CD4-positive, alpha-beta T cell treated with Interleukin-10 for 1 hour (primary cell): Measurements from ENCODE around the gene SYK.
A peak's percentile ranks its signal among the peaks of the same experiment; 100 is the strongest.
"Not testable (repeated sequence)": the region's sequence is repeated elsewhere in the genome, so short reads cannot be mapped to it uniquely, and the experiment has no call there.

ENCODE experiments used
- DNase-seq: peaks from one replicate; pipeline ENCODE4 v3.0.0-alpha.2; 2020

SYK gene

DNA sequence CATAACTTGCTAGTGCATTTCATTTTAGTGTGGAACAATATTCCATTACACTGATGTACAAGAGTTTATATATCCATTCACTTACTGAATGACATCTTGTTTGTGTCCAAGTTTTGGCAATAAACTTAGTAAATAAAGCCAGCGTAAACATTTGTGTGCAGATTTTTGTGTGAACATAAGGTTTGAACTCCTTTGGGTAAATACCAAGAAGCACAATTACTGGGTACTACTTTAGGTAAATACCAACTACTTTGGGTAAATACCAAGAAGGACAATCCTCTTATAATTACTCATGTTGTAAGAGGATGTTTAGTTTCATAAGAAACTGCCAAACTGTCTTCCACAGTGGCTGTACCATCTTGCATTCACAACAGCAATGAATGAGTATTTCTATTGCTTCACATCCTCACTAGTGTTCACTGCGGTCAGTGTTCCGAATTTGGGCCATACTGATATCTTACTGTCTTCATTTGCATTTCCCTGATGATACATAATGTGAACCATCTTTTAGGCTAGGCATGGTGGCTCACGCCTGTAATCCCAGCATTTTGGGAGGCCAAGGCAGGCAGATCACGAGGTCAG is 2.3 kb upstream of the SYK start:
- DNase-seq, result no peak

GRCh38 chr9:90801973-90802322 is 329 bp downstream of the SYK start:
- no peak for DNase-seq

DNA sequence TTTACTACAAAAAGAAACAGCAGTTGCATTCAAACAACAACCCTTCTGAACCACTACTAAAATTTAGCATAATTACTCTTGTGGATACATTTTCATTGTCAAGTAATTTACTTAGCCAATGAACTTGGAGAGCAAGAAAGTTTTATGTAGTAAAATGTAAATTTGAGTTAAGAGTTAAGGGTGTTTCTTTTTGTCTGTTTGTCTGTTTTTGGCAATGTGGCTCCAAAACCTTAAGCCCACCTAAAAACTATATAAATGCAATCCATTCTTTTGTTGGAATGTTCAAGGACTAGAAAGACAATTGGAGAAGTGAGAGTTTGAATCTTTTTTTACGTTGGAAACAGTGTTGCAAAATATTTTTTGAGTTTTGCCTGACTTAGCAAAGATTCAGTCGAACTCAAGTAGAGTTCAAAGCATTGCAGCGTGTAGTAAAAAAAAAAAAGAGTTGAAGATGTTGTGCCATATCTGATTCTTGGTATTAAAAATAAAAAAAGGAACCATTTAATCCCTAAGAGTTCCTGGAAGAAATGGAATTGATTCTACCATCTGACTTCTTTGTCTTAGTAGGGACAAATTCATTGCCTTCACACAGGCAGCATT is 867 bp downstream of the SYK start:
- no peak for DNase-seq

DNA sequence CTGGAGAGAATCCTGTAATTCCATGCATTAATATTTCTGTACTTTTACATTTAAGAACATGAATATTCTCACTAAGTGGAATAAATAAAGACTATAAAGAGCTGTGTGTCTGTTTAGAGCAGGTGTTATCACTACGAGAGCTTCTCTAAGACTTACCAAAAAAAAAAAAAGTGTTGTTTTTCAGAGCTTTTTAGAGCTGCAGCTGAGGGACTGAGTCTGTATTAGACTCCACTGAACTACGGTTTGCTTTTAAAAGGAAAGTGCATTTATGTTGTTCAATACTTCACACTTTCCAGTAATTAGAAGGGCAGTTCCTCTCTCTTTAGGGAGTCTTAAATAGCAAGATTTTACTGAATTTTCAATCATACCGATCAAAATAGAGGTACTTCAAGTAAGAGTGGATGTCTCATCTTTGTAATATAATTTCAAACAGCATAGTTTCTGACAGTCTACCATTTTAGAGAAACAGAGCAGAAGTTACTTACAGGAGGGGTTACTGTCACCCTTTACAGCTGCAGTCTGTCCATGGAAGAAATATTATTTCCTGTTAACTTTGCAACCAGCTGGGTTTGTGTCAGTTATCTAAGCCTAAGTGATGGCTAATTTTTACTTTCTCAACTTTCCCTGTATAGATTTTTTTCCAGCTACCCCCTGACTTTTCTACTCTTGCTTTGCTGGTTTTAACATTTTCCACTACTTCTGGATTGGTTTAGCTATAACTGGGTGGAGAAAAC is 2.4 kb downstream of the SYK start:
- DNase-seq, result no peak

DNA sequence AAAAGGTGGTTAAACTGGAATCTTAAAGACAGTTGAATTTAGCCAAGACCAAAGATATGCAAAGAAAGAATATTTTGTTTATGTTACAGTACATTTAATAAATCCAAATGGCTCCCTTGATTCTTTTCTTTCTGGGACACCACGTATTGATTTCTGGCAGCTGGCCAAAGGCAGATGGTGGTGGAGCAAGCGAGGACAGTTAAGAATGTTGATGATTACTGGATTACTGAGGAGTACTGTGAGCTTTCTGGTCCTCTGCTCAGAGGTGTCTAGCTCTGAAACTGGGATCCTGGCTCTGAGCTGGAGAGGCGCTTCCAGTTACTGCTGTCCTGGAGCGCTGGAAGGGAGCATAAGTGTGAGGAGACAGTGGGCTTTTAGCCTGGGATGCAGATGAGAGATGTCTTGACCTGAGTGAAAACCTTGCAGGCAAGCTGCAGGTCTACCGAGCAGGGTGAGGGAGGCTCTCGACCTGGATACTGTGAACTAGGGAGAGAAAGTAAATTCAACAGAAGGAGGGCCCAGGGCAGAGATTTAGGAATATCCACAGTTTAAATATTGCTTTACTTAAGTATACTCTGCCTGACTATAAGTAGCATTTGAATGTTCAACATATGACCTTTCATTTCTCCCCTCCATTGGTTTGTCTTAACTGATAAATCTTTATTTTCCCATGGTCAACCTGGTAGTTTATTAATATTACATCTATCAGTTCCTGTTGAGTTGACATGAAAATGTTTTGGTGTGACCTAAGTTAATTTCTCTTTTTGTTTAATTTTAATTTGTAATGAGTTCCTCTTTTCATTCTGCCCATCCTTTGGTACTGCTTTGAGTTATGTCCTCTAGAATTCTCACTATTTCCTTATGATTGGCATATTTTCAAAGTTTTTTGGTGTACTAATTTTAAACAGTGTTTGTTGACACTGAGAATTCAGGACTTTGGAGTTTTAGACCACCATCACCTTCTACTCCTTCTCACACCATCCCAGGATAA is 3.7 kb downstream of the SYK start:
- no peak for DNase-seq

DNA sequence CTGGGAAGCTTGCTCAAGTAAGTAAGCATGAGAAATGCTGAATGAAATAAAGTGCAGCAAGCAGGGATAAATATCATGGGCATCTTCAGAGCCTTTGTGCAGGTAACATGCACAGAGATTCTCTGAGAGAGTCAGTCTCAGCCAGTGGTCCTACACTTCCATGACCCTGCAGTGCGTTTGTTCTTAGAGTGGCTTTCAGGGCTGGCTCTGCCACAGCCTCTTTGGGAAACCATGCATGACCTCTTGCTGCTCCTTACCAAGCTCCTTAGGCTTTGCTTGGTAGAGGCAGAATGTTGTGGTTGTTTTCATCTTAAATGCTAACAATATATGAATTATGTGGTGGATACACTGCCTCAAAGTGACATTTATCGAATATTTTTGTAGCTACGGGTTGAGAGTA is 5.4 kb downstream of the SYK start:
- DNase-seq, result no peak

DNA sequence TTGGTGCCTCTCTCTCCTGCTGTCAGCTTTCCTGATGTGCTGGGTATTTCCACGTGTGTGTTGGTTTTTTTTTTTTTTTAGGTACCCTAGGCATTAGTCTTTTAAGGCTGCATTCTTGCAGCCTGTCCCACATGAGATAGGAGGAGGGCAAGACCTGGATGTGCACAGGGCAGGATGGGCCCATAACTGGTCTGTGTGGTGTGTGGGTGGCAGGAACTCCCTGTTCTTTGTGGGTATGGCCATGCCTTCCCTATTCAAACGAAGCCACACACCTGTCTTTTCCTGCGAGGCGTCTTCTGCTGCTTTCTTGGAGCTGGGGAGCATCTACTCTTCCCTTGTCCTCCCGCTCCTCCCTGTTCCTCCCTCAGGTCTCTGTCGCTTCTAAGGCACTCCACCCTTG is 6.8 kb downstream of the SYK start:
- DNase-seq, result no peak

DNA sequence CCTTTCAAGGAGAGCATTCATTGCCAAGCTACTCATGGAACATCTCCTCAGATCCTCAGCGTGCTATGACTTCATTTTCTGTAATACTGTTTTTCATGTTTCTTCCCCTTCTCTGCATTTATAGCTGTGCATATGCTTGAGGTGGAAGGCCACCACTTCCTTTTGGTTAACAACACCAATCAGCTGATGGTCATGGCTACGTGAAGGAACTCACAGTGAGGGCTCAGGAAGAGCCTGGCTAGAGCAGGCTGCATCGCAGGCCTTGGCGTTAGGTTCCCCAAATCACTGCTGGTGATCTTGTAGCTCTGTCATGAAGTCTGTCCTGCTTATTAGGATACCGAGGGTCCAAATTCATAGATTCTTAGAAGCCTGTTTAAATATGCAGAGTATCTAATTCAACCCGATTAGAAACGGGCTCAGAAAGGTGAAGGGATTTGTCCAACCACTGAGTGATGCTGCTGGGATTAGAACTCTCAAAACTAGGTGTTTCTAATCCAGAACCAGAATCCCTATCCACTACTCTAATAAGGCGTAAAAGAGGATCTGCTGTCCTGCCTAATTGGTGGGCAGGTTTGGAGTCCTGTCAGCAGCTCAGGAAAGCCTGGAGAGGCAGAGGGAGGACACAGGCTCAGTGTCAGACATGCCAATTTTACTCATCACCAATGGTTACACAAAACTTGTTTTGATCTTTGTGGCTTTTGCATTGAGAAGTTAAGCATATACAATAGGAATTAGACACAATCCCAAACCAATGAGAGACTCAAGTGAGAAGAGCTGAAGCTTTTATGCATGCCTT is 7.5 kb downstream of the SYK start:
- DNase-seq, result peak; percentile 10

- DNase-seq, result no peak
Measured at GRCh38 chr9:90810691-90811090, 9.1 kb downstream of the SYK start.

DNA sequence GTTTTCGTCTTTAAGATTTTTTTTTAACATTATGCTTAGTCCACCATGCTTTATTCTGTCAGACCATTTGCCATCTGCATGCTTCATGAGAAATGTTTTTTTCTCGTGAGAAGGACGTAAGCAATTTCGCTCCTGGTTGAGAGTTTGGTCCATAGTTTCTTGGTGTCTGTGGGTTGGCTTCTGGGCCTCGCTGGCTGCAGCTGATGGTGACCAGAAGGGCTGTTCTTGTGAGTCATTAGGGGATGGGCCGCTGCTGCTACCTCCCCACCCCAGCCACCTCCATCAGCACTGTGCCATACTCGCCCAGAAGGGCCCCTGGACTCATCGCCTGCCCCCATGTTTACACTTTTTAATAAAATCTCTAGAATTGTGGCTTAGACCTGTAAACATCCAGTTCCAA is 11.4 kb downstream of the SYK start:
- DNase-seq, result no peak

DNA sequence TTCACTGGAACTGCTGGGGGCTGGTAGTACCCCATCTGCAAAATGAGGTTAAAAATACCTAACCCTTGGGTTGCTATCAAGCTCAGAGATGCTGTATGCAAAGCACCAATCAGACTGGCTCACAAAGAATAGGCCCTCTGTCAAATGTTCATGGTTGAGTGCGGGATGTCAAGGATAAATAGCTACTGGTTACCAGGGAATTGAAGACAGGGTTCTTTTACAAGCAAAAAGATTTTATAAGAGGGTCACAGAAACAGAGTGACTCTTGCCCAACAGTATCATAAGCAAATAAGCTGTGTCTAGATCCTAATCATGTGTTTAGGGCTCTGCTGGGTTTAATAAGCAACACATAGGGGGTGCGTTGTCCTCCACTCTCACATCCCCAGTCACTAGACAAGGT is 11.9 kb downstream of the SYK start:
- no peak for DNase-seq

DNA sequence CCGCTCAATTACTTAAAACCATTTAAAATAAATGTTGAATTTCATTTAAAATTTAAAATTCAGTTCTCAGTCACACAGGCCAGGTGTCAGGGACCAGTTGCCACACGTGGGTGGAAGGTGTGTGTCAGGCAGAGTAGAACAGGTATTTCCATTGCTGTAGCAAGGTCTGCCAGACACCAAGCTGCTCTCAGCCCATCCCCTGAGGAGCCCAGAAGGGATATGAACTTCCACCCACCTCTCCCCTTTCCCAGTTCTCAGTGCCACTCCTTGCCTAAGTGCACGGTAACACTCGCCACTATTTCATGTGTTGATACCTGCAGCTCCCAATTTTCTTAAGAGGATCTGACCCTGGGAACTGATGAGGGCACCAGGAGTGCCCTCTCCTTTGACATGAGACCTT is 12.7 kb downstream of the SYK start:
- no peak for DNase-seq

GRCh38 chr9:90815183-90815943 is 13.7 kb downstream of the SYK start:
- DNase-seq, result no peak

DNA sequence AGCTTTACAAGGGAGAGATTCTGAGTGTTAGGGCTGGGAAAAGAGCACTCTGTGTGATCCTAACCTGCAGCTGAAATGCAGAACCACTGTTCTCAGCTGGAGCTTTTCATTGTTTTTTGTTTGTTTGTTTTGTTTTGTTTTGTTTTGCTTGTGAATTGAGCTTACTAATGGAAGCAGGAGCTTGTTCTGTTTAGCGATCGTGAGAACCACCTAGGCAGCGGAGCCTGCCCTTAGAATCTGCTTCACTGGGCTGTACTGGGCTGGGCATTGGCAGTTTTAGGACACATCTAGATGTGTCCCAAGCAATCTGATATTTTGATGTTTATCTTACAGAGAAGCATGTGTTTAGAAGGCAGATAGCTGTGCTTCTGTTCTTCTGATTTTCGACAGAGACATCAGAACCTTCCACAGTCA is 14.3 kb downstream of the SYK start:
- no peak for DNase-seq

DNA sequence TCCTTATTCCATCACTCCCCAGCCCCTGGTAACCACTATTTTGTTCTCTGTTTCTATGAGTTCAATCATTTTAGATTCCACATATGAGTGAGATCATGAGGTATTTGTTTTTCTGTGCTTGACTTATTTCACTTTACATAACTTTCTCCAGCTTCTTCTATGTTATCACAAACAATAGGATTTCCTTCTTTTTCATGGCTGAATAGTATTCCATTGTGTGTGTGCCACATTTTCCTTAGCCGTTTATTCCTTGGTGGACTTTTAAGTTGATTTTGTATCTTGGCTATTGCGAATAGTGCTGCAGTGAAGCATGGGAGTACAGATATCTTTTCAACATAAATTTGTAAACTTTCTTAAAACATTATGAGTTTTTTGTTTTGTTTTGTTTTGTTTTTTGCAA is 15.1 kb downstream of the SYK start:
- DNase-seq, result no peak

- DNase-seq, result no peak
Measured at GRCh38 chr9:90818279-90818678, 16.7 kb downstream of the SYK start.

DNA sequence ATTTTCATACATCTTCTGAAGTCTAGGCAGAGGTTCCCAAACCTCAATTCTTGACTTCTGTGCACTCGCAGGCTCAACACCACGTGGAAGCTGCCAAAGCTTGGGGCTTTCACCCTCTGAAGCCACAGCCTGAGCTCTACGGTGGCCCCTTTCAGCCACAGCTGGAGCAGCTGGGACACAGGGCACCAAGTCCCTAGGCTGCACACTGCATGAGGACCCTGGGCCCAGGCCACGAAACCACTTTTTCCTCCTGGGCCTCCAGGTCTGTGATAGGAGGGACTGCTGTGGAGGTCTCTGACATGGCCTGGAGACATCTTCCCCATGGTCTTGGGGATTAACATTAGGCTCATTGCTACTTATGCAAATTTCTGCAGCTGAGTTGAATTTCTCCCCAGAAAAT is 18.8 kb downstream of the SYK start:
- DNase-seq, result not testable (repeated sequence)

- DNase-seq, result not testable (repeated sequence)
Measured at GRCh38 chr9:90821236-90821635, 19.6 kb downstream of the SYK start.

- DNase-seq, result no peak
Measured at GRCh38 chr9:90821697-90822096, 20.1 kb downstream of the SYK start.

DNA sequence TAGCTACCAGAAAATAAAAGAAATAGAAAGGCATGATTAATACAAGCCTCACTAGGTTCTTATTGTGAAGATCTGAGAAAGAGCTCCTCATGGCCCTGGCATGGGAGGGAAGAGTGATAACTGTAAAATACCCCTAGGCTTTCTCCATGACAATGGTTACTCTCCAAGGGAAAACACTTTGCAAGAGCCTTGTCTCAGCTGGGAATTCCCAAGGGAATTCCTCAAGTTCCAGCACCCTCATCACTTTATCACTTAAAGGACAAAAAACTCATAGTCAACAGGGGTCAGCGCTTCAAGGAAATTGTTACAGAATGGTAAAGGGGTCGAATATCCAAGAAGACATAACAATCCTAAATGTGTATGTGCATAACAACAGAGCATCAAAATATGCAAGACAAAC is 21.2 kb downstream of the SYK start:
- no peak for DNase-seq

DNA sequence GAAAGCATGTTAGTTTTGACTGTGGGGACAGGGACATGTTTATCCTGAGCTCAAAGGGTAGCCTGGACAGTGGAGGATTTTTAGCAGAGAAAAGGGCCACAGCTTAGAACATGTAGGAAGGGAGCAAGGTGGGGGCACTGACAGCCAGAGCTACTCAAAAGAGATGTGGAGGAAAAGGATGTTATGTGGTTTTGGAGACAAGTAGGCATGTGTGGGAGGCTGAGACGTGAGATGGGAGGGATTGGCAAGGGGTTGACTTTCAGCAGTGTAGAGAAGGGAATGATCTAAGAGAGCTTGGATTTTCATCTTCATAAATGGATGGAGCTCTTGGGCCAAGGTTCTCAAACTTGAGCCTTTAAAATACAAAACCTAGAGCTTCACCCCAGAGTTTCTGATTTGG is 24.0 kb downstream of the SYK start:
- no peak for DNase-seq
